SK-N-SH (cell line): ENCODE results near the gene CMTM2.
"Not testable (repeated sequence)": the region's sequence is repeated elsewhere in the genome, so short reads cannot be mapped to it uniquely, and the experiment has no call there.

Experiments used
- CHD2 ChIP-seq: fragments of 150-350 bp; IDR thresholded peaks from 2 replicates; pipeline ENCODE4 v1.6.1; 2018; ENCODE audit warnings: low read length; ENCODE audit not compliant: partially characterized antibody
- EP300 ChIP-seq, 2 experiments: IDR thresholded peaks; 2 replicates each; pipeline versions ENCODE4 v1.4.0 to v1.6.1; 2012; ENCODE audit warnings: borderline replicate concordance in 1 of 2, low read depth in 1 of 2, low read length in 1 of 2
- EZH2phosphoT487 ChIP-seq: fragments of 200-600 bp; sonication (generic); IDR thresholded peaks from 2 replicates; pipeline ENCODE4 v1.6.1; 2017; ENCODE audit warnings: low read depth, mixed run types, mild to moderate bottlenecking, antibody characterized with exemption, moderate library complexity, borderline replicate concordance
- GABPA ChIP-seq: IDR thresholded peaks from 2 replicates; pipeline ENCODE4 v1.4.0; 2012; ENCODE audit warnings: low read depth, mild to moderate bottlenecking
- MXI1 ChIP-seq: IDR thresholded peaks from 2 replicates; pipeline ENCODE4 v1.6.1; 2012; ENCODE audit warnings: mild to moderate bottlenecking, low read depth, low read length, improper control_type of control experiment
- POLR2AphosphoS5 ChIP-seq: IDR thresholded peaks from 2 replicates; pipeline ENCODE4 v1.6.1; 2012; ENCODE audit warnings: low read depth, low read length
- RAD21 ChIP-seq: IDR thresholded peaks from 2 replicates; pipeline ENCODE4 v1.6.1; 2012; ENCODE audit warnings: mild to moderate bottlenecking, low read length
- SIN3A ChIP-seq: IDR thresholded peaks from 2 replicates; pipeline ENCODE4 v1.6.1; 2012; ENCODE audit warnings: low read depth, mild to moderate bottlenecking, low read length, moderate library complexity, borderline replicate concordance
- SMC3 ChIP-seq: IDR thresholded peaks from 2 replicates; pipeline ENCODE4 v1.6.1; 2012; ENCODE audit warnings: low read depth, low read length, improper control_type of control experiment
- TF ChIP-seq, protein P1 (sequence below): fragments of 200-600 bp; sonication (generic); IDR thresholded peaks from 2 replicates; pipeline ENCODE4 v1.6.1; 2017; ENCODE audit warnings: antibody characterized with exemption, mild to moderate bottlenecking, moderate library complexity
- TF ChIP-seq, protein P2 (sequence below): IDR thresholded peaks from 2 replicates; pipeline ENCODE4; 2012

GRCh38 chr16:66611911-66612310 lies 32.6 kb downstream of the CMTM2 start:
- TF ChIP-seq, protein P1, sequence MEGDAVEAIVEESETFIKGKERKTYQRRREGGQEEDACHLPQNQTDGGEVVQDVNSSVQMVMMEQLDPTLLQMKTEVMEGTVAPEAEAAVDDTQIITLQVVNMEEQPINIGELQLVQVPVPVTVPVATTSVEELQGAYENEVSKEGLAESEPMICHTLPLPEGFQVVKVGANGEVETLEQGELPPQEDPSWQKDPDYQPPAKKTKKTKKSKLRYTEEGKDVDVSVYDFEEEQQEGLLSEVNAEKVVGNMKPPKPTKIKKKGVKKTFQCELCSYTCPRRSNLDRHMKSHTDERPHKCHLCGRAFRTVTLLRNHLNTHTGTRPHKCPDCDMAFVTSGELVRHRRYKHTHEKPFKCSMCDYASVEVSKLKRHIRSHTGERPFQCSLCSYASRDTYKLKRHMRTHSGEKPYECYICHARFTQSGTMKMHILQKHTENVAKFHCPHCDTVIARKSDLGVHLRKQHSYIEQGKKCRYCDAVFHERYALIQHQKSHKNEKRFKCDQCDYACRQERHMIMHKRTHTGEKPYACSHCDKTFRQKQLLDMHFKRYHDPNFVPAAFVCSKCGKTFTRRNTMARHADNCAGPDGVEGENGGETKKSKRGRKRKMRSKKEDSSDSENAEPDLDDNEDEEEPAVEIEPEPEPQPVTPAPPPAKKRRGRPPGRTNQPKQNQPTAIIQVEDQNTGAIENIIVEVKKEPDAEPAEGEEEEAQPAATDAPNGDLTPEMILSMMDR: not testable (repeated sequence)
- TF ChIP-seq GABPA; RAD21; EZH2phosphoT487; SIN3A; MXI1; POLR2AphosphoS5; SMC3; CHD2; EP300 (IDR thresholded peaks at IDR 0.05; ENCODE audit: borderline replicate concordance in 1 of 2, low read depth in 1 of 2, low read length in 1 of 2): not testable (repeated sequence)
- TF ChIP-seq, protein P2, sequence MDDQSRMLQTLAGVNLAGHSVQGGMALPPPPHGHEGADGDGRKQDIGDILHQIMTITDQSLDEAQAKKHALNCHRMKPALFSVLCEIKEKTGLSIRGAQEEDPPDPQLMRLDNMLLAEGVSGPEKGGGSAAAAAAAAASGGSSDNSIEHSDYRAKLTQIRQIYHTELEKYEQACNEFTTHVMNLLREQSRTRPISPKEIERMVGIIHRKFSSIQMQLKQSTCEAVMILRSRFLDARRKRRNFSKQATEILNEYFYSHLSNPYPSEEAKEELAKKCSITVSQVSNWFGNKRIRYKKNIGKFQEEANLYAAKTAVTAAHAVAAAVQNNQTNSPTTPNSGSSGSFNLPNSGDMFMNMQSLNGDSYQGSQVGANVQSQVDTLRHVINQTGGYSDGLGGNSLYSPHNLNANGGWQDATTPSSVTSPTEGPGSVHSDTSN: not testable (repeated sequence)
